SK-N-MC (cell line): Measurements from ENCODE around the gene ALKAL2.
"Not testable (repeated sequence)": the region's sequence is repeated elsewhere in the genome, so short reads cannot be mapped to it uniquely, and the experiment has no call there.

Experiments
- EZH2 ChIP-seq: fragments of 200-600 bp; sonication (generic); IDR thresholded peaks from one replicate; pipeline ENCODE4 v1.6.1; 2017; ENCODE audit warnings: antibody characterized with exemption
- FOXP2 ChIP-seq: optimal IDR thresholded peaks from 2 replicates; pipeline ENCODE3; 2011; ENCODE audit warnings: mild to moderate bottlenecking, moderate library complexity; ENCODE audit not compliant: insufficient read depth; ENCODE audit errors: extremely low read length, control extremely low read depth
- POLR2AphosphoS5 ChIP-seq: IDR thresholded peaks from 2 replicates; pipeline ENCODE4 v1.6.1; 2012; ENCODE audit warnings: mild to moderate bottlenecking, low read depth, low read length, borderline replicate concordance

- TF ChIP-seq POLR2AphosphoS5, EZH2, FOXP2: not testable (repeated sequence)
Observed at GRCh38 chr2:336949-337348, 49.1 kb upstream of the ALKAL2 start.
